ENCODE results near the gene SNRNP200.

Gene SNRNP200

GRCh38 chr2:96251721-96252292 lies 53.5 kb downstream of the SNRNP200 start:
- DNase-seq (ENCODE audit: low read depth) = no peak

- no peak for DNase-seq (ENCODE audit: low read depth)
These were observed 55.2 kb downstream of the SNRNP200 start for GRCh38 chr2:96250188-96250587.

- DNase-seq (ENCODE audit: low read depth) = no peak
These were observed 55.7 kb downstream of the SNRNP200 start for GRCh38 chr2:96249654-96250053.

DNA sequence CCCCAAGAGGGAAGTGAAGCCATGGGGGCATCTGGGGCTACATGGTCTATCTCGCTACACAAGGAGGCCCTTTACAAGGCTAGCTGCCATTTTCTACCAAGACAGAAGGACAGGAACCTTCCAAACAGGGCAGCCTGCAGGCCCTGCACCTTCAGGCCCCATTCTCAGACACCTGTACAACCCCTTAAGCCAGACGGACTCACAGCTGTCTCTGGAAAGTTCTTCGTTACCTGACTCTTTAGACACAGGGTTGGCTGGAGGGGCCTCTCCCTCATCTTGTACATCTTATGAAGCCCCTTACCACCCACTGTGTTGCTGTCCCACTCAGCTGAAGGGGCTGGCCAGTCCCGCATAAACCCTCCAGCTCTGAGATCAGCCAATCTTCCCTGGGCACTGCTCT lies 56.7 kb downstream of the SNRNP200 start:
- no peak for DNase-seq (ENCODE audit: low read depth)

DNA sequence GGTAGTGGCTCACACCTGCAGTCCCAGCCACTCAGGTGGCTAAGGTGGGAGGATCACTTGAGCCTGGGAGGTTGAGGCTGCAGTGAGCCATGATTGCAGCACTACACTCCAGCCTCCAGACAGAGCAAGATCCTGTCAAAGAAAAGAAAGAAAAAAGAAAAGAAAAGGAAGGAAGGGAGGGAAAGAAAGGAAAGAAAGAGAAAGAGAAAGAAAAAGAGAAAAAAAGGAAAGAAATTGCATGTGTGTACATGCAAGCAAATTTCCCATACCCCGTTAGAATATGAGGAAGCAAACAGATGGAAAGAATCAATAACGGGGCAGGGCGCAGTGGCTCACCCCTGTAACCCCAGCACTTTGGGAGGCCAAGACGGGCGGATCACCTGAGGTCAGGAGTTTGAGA lies 57.5 kb downstream of the SNRNP200 start:
- no peak for DNase-seq (ENCODE audit: low read depth)

- no peak for DNase-seq (ENCODE audit: low read depth)
These were observed 58.3 kb downstream of the SNRNP200 start for GRCh38 chr2:96247009-96247408.

DNA sequence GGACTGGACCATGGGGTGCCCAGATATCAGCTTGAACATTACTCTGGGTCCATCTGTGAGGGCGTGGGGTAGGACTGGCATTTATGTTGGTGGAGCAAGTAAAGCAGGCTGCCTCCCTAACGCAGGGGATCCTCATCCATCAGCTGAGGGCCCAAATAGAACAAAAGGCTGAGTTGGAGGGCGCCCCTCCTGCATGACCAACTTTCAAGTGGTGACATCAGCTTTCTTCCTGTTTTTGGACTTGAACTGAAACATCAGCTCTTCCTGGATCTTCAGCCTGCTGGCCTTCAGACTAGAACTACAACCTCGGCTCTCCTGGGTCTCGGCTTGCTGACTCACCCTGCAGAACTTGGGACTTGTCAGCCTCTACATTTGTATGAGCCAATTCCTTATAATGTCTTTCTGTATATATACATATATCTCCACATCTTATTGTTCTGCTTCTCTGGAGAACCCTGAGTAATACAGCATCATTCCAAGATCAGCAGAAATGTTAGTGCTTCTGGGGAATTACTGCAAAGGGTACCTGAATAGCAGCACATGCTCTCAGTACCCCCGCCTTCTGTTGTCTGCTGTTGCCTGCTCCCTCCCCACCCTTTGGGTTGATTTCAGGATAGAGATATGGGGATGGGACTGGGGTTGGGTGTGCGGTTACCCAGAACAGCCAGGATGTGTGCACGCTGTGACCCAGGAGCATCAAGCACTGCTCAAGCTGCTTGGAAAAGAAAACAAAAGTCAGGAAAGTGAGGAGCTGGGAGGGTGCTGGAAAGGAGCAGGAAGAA lies 59.5 kb downstream of the SNRNP200 start:
- DNase-seq (ENCODE audit: low read depth) = no peak

DNA sequence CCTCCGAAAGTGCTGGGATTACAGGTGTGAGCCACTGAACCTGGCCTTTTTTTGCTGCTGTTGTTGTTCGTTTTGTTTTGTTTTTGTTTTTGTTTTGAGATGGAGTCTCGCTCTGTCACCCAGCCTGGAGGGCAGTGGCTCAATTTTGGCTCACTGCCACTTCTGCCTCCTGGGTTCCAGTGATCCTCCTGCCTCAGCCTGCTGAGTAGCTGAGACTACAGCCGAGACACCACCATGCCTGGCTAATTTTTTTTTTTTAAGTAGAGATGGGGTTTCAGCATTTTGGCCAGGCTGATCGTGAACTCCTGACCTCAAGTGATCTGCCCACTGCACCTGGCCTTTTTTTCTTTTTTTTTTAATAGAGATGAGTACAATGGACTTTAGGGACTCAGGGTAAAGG lies 61.5 kb downstream of the SNRNP200 start:
- no peak for DNase-seq (ENCODE audit: low read depth)

DNA sequence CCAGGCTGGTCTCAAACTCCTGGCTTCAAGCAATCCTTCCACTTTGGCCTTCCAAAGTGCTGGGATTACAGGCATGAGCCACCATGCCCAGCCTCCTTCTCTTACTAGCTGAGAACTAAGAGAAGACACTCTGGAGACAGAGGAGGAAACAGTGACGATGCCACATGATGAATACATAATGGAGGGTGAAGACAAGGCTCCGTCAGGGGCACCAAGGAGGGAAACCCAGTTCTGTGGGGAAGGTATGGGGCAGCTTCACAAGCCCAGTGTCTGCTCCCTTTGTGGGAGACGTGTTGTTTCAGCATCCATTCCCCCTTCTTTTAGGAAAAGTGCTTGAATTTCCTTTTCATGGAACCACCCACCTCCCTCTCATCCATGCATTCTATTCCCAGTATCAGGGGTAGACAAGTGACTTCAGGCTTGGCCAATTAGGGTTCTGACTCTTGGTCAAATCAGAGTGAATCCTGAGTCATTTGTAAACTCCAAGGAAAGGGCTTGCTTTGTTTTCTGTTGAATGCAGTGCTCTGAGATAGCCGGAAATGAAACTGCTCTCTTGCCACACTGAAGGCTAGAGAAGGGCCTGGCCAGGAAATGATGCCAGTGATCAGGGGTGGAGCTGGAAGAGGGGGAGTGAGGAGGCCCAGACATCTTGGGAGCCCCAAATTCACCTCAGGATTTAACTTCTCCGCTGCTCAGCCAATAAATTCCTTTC lies 63.3 kb downstream of the SNRNP200 start:
- no peak for DNase-seq (ENCODE audit: low read depth)

DNA sequence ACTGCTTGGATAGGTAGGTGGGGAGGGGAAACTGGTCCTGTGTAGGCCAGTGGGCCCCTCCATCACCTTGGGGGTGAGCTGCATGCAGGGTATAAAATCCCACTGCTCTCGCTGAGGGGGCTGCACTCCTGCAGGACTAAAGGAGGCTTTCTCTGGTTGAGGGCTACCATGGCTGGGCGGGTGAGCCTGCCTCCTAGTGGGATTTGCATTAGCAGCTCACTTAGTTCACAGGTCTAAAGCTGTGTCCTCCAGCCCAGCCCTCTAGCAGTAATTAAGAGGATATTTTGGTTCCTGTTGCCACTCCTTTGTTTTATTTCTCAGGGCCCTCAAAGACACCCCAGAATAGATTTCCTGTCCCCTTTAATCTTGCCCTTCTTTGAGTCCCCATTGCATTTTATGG lies 64.1 kb downstream of the SNRNP200 start:
- no peak for DNase-seq (ENCODE audit: low read depth)

GRCh38 chr2:96240341-96241038 lies 64.9 kb downstream of the SNRNP200 start:
- DNase-seq (ENCODE audit: low read depth) = no peak

DNA sequence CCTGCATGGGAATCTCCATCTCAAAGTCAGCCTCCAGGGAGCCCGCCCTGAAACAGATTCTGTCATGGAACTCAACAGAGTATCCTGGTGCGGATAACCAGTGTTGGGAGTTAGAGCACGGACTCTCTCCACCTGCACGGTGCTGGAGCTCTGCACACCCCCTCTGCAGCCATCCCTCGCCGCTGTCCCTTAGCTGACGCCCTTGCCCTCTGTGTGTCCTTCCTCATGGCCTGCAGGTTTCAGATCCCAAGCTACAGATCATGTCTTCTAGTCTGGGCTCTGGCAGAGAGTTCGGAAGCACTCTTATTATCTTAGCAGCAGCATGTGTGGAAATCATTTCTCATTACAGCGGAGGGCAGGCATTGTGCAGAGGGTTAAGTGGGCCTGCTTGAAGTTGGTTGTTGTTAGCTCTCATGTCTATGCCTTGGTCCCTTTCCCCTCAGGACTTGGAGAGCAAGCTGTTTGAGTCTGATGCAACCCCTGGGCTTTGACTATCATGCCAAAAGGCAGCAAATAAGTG lies 65.5 kb downstream of the SNRNP200 start:
- no peak for DNase-seq (ENCODE audit: low read depth)

DNA sequence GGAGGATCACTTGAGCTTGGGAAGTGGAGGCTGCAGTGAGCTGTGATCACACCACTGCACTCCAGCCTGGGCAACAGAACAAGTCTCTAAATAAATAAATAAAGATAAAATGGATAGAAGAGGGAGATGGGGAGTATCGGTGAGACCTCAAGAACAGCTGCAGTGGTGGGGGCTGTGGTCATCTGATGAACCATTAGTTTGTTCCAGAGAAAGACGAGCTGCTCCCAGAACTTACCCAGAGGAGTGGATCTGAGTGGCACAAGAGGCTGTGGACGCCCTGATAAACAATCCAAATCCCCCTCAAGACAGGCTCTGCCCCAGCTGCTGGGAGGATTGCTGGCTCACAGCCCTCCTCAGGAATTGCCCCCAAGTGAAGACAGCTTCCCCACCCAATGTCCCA lies 66.3 kb downstream of the SNRNP200 start:
- no peak for DNase-seq (ENCODE audit: low read depth)

- DNase-seq (ENCODE audit: low read depth) = no peak
These were observed 67.1 kb downstream of the SNRNP200 start for GRCh38 chr2:96238266-96238665.

GRCh38 chr2:96236882-96237281 lies 68.5 kb downstream of the SNRNP200 start:
- DNase-seq (ENCODE audit: low read depth) = no peak

GRCh38 chr2:96233880-96234316 lies 71.4 kb downstream of the SNRNP200 start:
- no peak for DNase-seq (ENCODE audit: low read depth)

DNA sequence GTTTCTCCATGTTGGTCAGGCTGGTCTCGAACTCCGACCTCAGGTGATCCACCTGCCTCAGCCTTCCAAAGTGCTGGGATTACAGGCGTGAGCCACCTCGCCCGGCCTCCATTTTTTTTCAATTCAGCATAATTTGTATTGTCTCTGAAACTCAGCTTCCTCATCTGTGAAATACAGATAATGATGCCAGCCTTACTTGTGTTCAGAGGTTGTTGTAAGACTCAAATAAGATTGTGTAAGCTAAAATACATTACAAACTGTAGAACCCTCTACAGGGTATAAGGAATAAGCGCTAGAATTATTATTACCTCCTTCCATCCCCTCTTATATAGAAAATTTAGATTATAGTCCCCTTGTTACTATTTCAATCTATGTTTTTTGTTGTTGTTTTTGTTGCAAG lies 71.9 kb downstream of the SNRNP200 start:
- no peak for DNase-seq (ENCODE audit: low read depth)

DNA sequence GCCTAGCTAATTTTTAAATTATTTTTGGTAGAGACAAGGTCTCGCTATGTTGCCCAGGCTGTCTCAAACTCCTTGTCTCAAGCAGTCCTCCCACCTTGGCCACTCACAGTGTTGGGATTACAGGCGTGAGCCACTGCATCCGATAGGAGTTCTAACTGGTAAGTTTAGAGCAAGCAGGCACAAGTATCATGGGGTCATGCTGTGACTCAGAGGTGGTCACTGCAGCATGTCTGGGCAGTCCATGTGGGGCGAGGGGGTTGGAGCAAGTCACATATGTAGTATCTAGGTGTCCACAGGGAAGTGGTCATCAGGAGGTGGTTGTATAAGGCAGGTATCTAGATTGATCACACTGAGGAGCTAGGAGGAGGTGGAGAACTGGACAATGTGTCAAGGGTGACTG lies 74.0 kb downstream of the SNRNP200 start:
- no peak for DNase-seq (ENCODE audit: low read depth)

- DNase-seq (ENCODE audit: low read depth) = no peak
These were observed 80.3 kb downstream of the SNRNP200 start for GRCh38 chr2:96225016-96225533.
